ENCODE data around the gene METTL6.

GRCh38 chr3:15451216-15452113 is 24.1 kb upstream of the METTL6 start:
- TF ChIP-seq POLR2A (IDR thresholded peaks at IDR 0.05), result no peak
- TF ChIP-seq POLR2AphosphoS5 (IDR thresholded peaks at IDR 0.05), result no peak
